TTC549 (cell line): ENCODE results near the gene RFX7.
"Not testable (repeated sequence)": the region's sequence is repeated elsewhere in the genome, so short reads cannot be mapped to it uniquely, and the experiment has no call there.

ENCODE experiments used
- FAIRE-seq: peaks from 2 replicates; lab custom pipeline; 2012; peaks lifted over from hg19 to GRCh38; lab: Jason Lieb, UNC

Gene RFX7

GRCh38 chr15:56243163-56244037 is at the start of gene RFX7:
TSS of gene RFX7 (minus strand) at chr15:56243879. CDS start at chr15:56243285, 594 bp downstream.
- no peak for FAIRE-seq

GRCh38 chr15:56292546-56293316 is 49.1 kb upstream of the RFX7 start:
- no peak for FAIRE-seq

GRCh38 chr15:56291741-56292140 is 48.1 kb upstream of the RFX7 start:
- FAIRE-seq = no peak

- FAIRE-seq = no peak
Measured at GRCh38 chr15:56286213-56286612, 42.5 kb upstream of the RFX7 start.

GRCh38 chr15:56281145-56281544 is 37.5 kb upstream of the RFX7 start:
- FAIRE-seq = no peak

- FAIRE-seq = no peak
Measured at GRCh38 chr15:56273724-56274123, 30.0 kb upstream of the RFX7 start.

GRCh38 chr15:56272454-56272853 is 28.8 kb upstream of the RFX7 start:
- no peak for FAIRE-seq

- not testable (repeated sequence) for FAIRE-seq
Measured at GRCh38 chr15:56266465-56266864, 22.8 kb upstream of the RFX7 start.

GRCh38 chr15:56261854-56262509 is 18.3 kb upstream of the RFX7 start:
- no peak for FAIRE-seq

- not testable (repeated sequence) for FAIRE-seq
Measured at GRCh38 chr15:56257306-56257705, 13.6 kb upstream of the RFX7 start.

- no peak for FAIRE-seq
Measured at GRCh38 chr15:56254265-56254664, 10.6 kb upstream of the RFX7 start.

- FAIRE-seq = no peak
Measured at GRCh38 chr15:56252386-56252785, 8.7 kb upstream of the RFX7 start.

- no peak for FAIRE-seq
Measured at GRCh38 chr15:56251315-56252095, 7.8 kb upstream of the RFX7 start.

GRCh38 chr15:56250626-56251025 is 6.9 kb upstream of the RFX7 start:
- no peak for FAIRE-seq

- FAIRE-seq = peak; percentile 46
Measured at GRCh38 chr15:56249092-56249491, 5.4 kb upstream of the RFX7 start.

GRCh38 chr15:56248311-56248992 is 4.8 kb upstream of the RFX7 start:
- FAIRE-seq = no peak

GRCh38 chr15:56247266-56247665 is 3.6 kb upstream of the RFX7 start:
- FAIRE-seq = no peak

- FAIRE-seq = peak; percentile 60
Measured at GRCh38 chr15:56245871-56246814, 2.5 kb upstream of the RFX7 start.

GRCh38 chr15:56244811-56245576 is 1.3 kb upstream of the RFX7 start:
- FAIRE-seq = no peak
